NCI-H510A treated with DMSO at 0.1 percent for 48 hours (cell line): Measurements from ENCODE around the gene BRPF1.
A peak's percentile ranks its signal among the peaks of the same experiment; 100 is the strongest.

Experiments used
- DNase-seq: peaks from one replicate; lab custom pipeline; 2025; lab: John Stamatoyannopoulos, UW

BRPF1 gene

GRCh38 chr3:9736831-9737230 is 5.3 kb downstream of the BRPF1 start:
- DNase-seq: no peak

GRCh38 chr3:9739181-9739580 is 7.6 kb downstream of the BRPF1 start:
- no peak for DNase-seq

GRCh38 chr3:9742560-9742959 is 11.0 kb downstream of the BRPF1 start:
- DNase-seq: no peak

GRCh38 chr3:9743548-9743947 is 12.0 kb downstream of the BRPF1 start:
- DNase-seq: no peak

- DNase-seq: no peak
Observed at GRCh38 chr3:9744162-9744561, 12.6 kb downstream of the BRPF1 start.

- DNase-seq: no peak
Observed at GRCh38 chr3:9745521-9745920, 14.0 kb downstream of the BRPF1 start.

GRCh38 chr3:9746330-9746729 is 14.8 kb downstream of the BRPF1 start:
- no peak for DNase-seq

GRCh38 chr3:9747267-9747666 is 15.7 kb downstream of the BRPF1 start:
- no peak for DNase-seq

GRCh38 chr3:9748031-9748430 is 16.5 kb downstream of the BRPF1 start:
- DNase-seq: no peak

- DNase-seq: peak; percentile 59
Observed at GRCh38 chr3:9749296-9749644, 17.7 kb downstream of the BRPF1 start.

GRCh38 chr3:9749645-9750555 is 18.4 kb downstream of the BRPF1 start, which contains the start of gene OGG1:
Gene OGG1 (plus strand): TSS chr3:9749952. CDS start chr3:9750287, 335 bp downstream.
- DNase-seq: peak; percentile 93

GRCh38 chr3:9750556-9751411 is 19.2 kb downstream of the BRPF1 start:
- no peak for DNase-seq

GRCh38 chr3:9754678-9755077 is 23.1 kb downstream of the BRPF1 start:
- DNase-seq: no peak

- no peak for DNase-seq
Observed at GRCh38 chr3:9757427-9757826, 25.9 kb downstream of the BRPF1 start.

- DNase-seq: no peak
Observed at GRCh38 chr3:9760779-9761505, 29.4 kb downstream of the BRPF1 start.

GRCh38 chr3:9761919-9762318 is 30.4 kb downstream of the BRPF1 start:
- DNase-seq: no peak

GRCh38 chr3:9762871-9763270 is 31.3 kb downstream of the BRPF1 start:
- DNase-seq: no peak

- DNase-seq: no peak
Observed at GRCh38 chr3:9765865-9766264, 34.3 kb downstream of the BRPF1 start.

- no peak for DNase-seq
Observed at GRCh38 chr3:9767418-9767817, 35.9 kb downstream of the BRPF1 start.

- no peak for DNase-seq
Observed at GRCh38 chr3:9768141-9768775, 36.7 kb downstream of the BRPF1 start.

GRCh38 chr3:9769012-9769411 is 37.5 kb downstream of the BRPF1 start:
- no peak for DNase-seq
